ENCODE measurements around the gene F2. TPM values are rescaled to one million over a fixed set of nuclear protein-coding genes. Genes with fewer than 3 reads are reported as not detected.

The F2 gene
- total RNA-seq, 1 experiment from 2014 or later: 0.47 TPM

- Histone ChIP-seq H3K27me3 (ENCODE audit: insufficient read depth, low read length) (no peaks in the 10 kb centered on the region), H3K36me3 (ENCODE audit: control insufficient read depth in 1 of 2, insufficient read depth in 2 of 2, low read length in 2 of 2) (peaks cover 68 to 77% of the 10 kb centered on the region in 2 experiments), H3K4me1 (ENCODE audit: control insufficient read depth in 1 of 2, insufficient read depth in 2 of 2, low read length in 2 of 2) (no peaks in the 10 kb centered on the region), H3K9me3 (ENCODE audit: control insufficient read depth in 1 of 2, insufficient read depth in 1 of 2, low read depth in 1 of 2, low read length in 2 of 2) (no peaks in the 10 kb centered on the region), H3K9ac (ENCODE audit: low read length) (no peak overlapping the region), H3K27ac (ENCODE audit: low read depth, low read length) (no peak overlapping the region), H4K20me1 (ENCODE audit: insufficient read depth) (no peaks in the 10 kb centered on the region), H3K4me2 (ENCODE audit: low read length) (no peak overlapping the region), H2AFZ (ENCODE audit: low read depth, low read length, poor library complexity, severe bottlenecking) (no peak overlapping the region), H3K9me2 (ENCODE audit: insufficient read depth) (no peaks in the 10 kb centered on the region), H3K79me2 (ENCODE audit: insufficient read depth, low read length) (no peaks in the 10 kb centered on the region), H3K4me3 (replicated peaks in 1 of 2; ENCODE audit: low read depth in 1 of 2, low read length in 2 of 2) (no peak overlapping the region)
- no peak for DNase-seq (ENCODE audit: low read depth, low spot score)
- TF ChIP-seq FOSL1 (IDR thresholded peaks at IDR 0.05; ENCODE audit: low read depth) (no peak), REST (IDR thresholded peaks at IDR 0.05; ENCODE audit: low read depth) (no peak), CBX3 (IDR thresholded peaks at IDR 0.05; ENCODE audit: low read depth) (no peak), ZNF274 (IDR thresholded peaks at IDR 0.05; ENCODE audit: low read depth, low read length) (no peak), MAX (IDR thresholded peaks at IDR 0.05) (no peak)
- RAD21 ChIA-PET (ENCODE audit: low non-redundant PET in 1 of 2, low total read pairs in 2 of 2, uncharacterized antibody in 2 of 2, unreplicated experiment in 2 of 2): no interaction called here
- ATAC-seq: no peak
- no TSS peak for BruUV-seq (replicated peaks)
- CTCF ChIA-PET: no interaction called here
- intact Hi-C loops (cut with micrococcal nuclease): no loop called here
- POLR2A ChIA-PET: no interaction called here
These were observed 26.3 kb downstream of the F2 start for GRCh38 chr11:46745328-46745727.

- H3K9me3 ChIP-seq (ENCODE audit: control insufficient read depth in 1 of 2, insufficient read depth in 1 of 2, low read depth in 1 of 2, low read length in 2 of 2): no peaks in the 10 kb centered on the region
- no peaks in the 10 kb centered on the region for H3K9me2 ChIP-seq (ENCODE audit: insufficient read depth)
- no peaks in the 10 kb centered on the region for H3K79me2 ChIP-seq (ENCODE audit: insufficient read depth, low read length)
- no TSS peak for BruUV-seq (replicated peaks)
- H3K9ac ChIP-seq (ENCODE audit: low read length): no peak overlapping the region
- no peak for DNase-seq (ENCODE audit: low read depth, low spot score)
- H4K20me1 ChIP-seq (ENCODE audit: insufficient read depth): no peaks in the 10 kb centered on the region
- no peak for ATAC-seq
- H3K4me2 ChIP-seq (ENCODE audit: low read length): no peak overlapping the region
- intact Hi-C loops (cut with micrococcal nuclease): no loop called here
- no peaks in the 10 kb centered on the region for H3K27me3 ChIP-seq (ENCODE audit: insufficient read depth, low read length)
- H3K36me3 ChIP-seq (ENCODE audit: control insufficient read depth in 1 of 2, insufficient read depth in 2 of 2, low read length in 2 of 2): peaks cover 71 to 83% of the 10 kb centered on the region in 2 experiments
- H3K4me1 ChIP-seq (ENCODE audit: control insufficient read depth in 1 of 2, insufficient read depth in 2 of 2, low read length in 2 of 2): no peaks in the 10 kb centered on the region
- POLR2A ChIA-PET: no interaction called here
- CTCF ChIA-PET: no interaction called here
- H2AFZ ChIP-seq (ENCODE audit: low read depth, low read length, poor library complexity, severe bottlenecking): no peak overlapping the region
- no peak overlapping the region for H3K4me3 ChIP-seq (replicated peaks in 1 of 2; ENCODE audit: low read depth in 1 of 2, low read length in 2 of 2)
- H3K27ac ChIP-seq (ENCODE audit: low read depth, low read length): no peak overlapping the region
- RAD21 ChIA-PET (ENCODE audit: low non-redundant PET in 1 of 2, low total read pairs in 2 of 2, uncharacterized antibody in 2 of 2, unreplicated experiment in 2 of 2): no interaction called here
- no peak for TF ChIP-seq SRF (IDR thresholded peaks at IDR 0.05; ENCODE audit: low read depth)
- TF ChIP-seq EZH2 (IDR thresholded peaks at IDR 0.05): no peak
- TF ChIP-seq TCF7L2 (IDR thresholded peaks at IDR 0.05; ENCODE audit: borderline replicate concordance, extremely low read depth, insufficient read depth, insufficient read length): no peak
- no peak for TF ChIP-seq CEBPB (IDR thresholded peaks at IDR 0.05; ENCODE audit: low read depth)
- no peak for TF ChIP-seq ZBTB33 (IDR thresholded peaks at IDR 0.05; ENCODE audit: extremely low read depth, insufficient replicate concordance, low read length)
- TF ChIP-seq ATF3 (IDR thresholded peaks at IDR 0.05): no peak
- TF ChIP-seq ZFX (IDR thresholded peaks at IDR 0.05): no peak
- TF ChIP-seq CTCF (IDR thresholded peaks at IDR 0.05 in 2 of 3, conservative IDR thresholded peaks at IDR 0.05 in 1 of 3; ENCODE audit: borderline replicate concordance in 1 of 3, insufficient read depth in 1 of 3, low read depth in 2 of 3, low read length in 2 of 3): no peak
- TF ChIP-seq FOSL1 (IDR thresholded peaks at IDR 0.05; ENCODE audit: low read depth): no peak
These were observed 27.0 kb downstream of the F2 start for GRCh38 chr11:46745995-46746394.
